Right lobe of liver (tissue), 4 donors: ENCODE results near the gene ARHGAP12.

ENCODE experiments used
- CTCF ChIP-seq, 4 donors: fragments of 200-600 bp in 3 of 4; fragments of 450-650 bp in 1 of 4; IDR thresholded peaks; one replicate each; pipeline versions ENCODE4 v1.5.1 to v1.8.0; 2016 to 2022; ENCODE audit warnings: antibody characterized with exemption in 4 of 4, mild to moderate bottlenecking in 2 of 4
- POLR2A ChIP-seq: fragments of 450-650 bp; IDR thresholded peaks from one replicate; pipeline ENCODE4 v1.6.1; 2017; ENCODE audit warnings: antibody characterized with exemption, mild to moderate bottlenecking
- donor health status: DM: no; HTN: no; CAD: no.
- donor health status: DM: no; HTN: no; CAD: no.
- donor health status: DM: no; HTN: yes; CAD: no.

GRCh38 chr10:31866118-31866670 is 62.4 kb downstream of the ARHGAP12 start:
- no peak for TF ChIP-seq CTCF (IDR thresholded peaks at IDR 0.05)
- TF ChIP-seq POLR2A, result no peak
